Stomach (tissue), 9 donors: ENCODE data around the gene DOCK3. TPM values are rescaled to one million over a fixed set of nuclear protein-coding genes. Genes with fewer than 3 reads are reported as not detected.

Experiments used
- DNase-seq, 2 donors: peaks; one replicate each; pipeline versions ENCODE4 v3.0.0 to v3.0.0-alpha.2; 2013 to 2019
- H3K27ac ChIP-seq, 5 donors: fragments of 200-600 bp in 4 of 5; sonication (generic) in 4 of 5; one replicate each; pipeline ENCODE4 v1.5.1; 2013 to 2019; ENCODE audit warnings: mild to moderate bottlenecking in 1 of 5, moderate library complexity in 1 of 5
- H3K27me3 ChIP-seq, 3 donors: fragments of 200-600 bp; sonication (generic); one replicate each; pipeline ENCODE4 v1.5.1; 2017 to 2019; ENCODE audit warnings: mixed run types in 1 of 3
- H3K36me3 ChIP-seq, 4 donors: fragments of 200-600 bp; sonication (generic); 1 replicate in 3 of 4; 2 replicates in 1 of 4; pipeline ENCODE4 v1.5.1; 2016 to 2019
- H3K4me1 ChIP-seq, 4 donors: fragments of 200-600 bp; sonication (generic); one replicate each; pipeline ENCODE4 v1.5.1; 2016 to 2019
- H3K4me3 ChIP-seq, 4 donors: fragments of 200-600 bp; sonication (generic) in 3 of 4; one replicate each; pipeline ENCODE4 v1.5.1; 2016 to 2019; ENCODE audit warnings: mild to moderate bottlenecking in 1 of 4
- H3K9me3 ChIP-seq, 4 donors: fragments of 200-600 bp; sonication (generic); one replicate each; pipeline ENCODE4 v1.5.1; 2016 to 2019
- CTCF ChIP-seq, 7 experiments: fragments of 450-650 bp in 4 of 7; fragments of 200-600 bp in 3 of 7; sonication (generic) in 3 of 7; IDR thresholded peaks; one replicate each; pipeline ENCODE4 v1.5.1; 2016 to 2019; ENCODE audit warnings: antibody characterized with exemption in 7 of 7, control low read depth in 2 of 7, mild to moderate bottlenecking in 1 of 7
- EP300 ChIP-seq: sonication (generic); formaldehyde crosslinking; IDR thresholded peaks from one replicate; pipeline ENCODE4 v1.6.1; 2017; ENCODE audit warnings: antibody characterized with exemption
- POLR2A ChIP-seq, 4 donors: fragments of 450-650 bp; IDR thresholded peaks; one replicate each; pipeline ENCODE4 v1.6.1; 2016; ENCODE audit warnings: antibody characterized with exemption in 4 of 4, control low read depth in 2 of 4, mild to moderate bottlenecking in 1 of 4, moderate library complexity in 1 of 4
- POLR2AphosphoS5 ChIP-seq, 3 donors: sonication (generic); formaldehyde crosslinking; IDR thresholded peaks; one replicate each; pipeline ENCODE4 v1.6.1; 2016; ENCODE audit warnings: antibody characterized with exemption in 3 of 3
- WGBS, 5 donors: extraction: QIAGEN DNeasy Blood & Tissue Kit in 3 of 5; methylation state at CpG; one replicate each; pipeline versions ENCODE4 v1.1.5 to v1.1.7; 2013 to 2018; 5-methylcytosine and 5-hydroxymethylcytosine counted together
- intact Hi-C: fragments of 100-400 bp; cut with DNase I; formaldehyde crosslinking; loops from one replicate; pipeline ENCODE4 v1.15.1; 2023; ENCODE audit warnings: low total_unique reads
- polyA plus RNA-seq, 3 donors: library from polyadenylated mRNA; stranded (reverse); fragments of 200-250 nt; gene quantifications; one replicate each; pipeline ENCODE4 v1.2.3, GENCODE V29; 2013
- total RNA-seq, 5 donors: library from RNA; depleted of rRNA; stranded (reverse); fragments of >200 nt; gene quantifications; one replicate each; pipeline versions ENCODE4 v1.1.0 to v1.2.3, GENCODE V29; 2014 to 2016
- donor health status: healthy with polysubstance abuse.
- donor health status: Bipolar disorder and iron deficiency.
- donor health status: healthy.

The DOCK3 gene
- total and polyA plus RNA-seq, 8 donors: 0.06 to 2.3 (median 1.0) TPM; not detected in 2

- no peak for DNase-seq
- no peak overlapping the region for H3K27ac ChIP-seq
- TF ChIP-seq POLR2AphosphoS5 (IDR thresholded peaks at IDR 0.05): no peak
- H3K36me3 ChIP-seq: no peaks in the 10 kb centered on the region
- H3K4me3 ChIP-seq: no peak overlapping the region
- WGBS, 5 donors: 83 to 93% (median 90%) methylated on average over 5 to 6 of the region's 6 CpGs
- intact Hi-C loops: no loop called here
- no peaks in the 10 kb centered on the region for H3K4me1 ChIP-seq
- H3K9me3 ChIP-seq: no peaks in the 10 kb centered on the region
- H3K27me3 ChIP-seq: no peaks in the 10 kb centered on the region
Observed at GRCh38 chr3:50658416-50658815, 16.3 kb upstream of the DOCK3 start.

GRCh38 chr3:50658831-50659230 lies 15.9 kb upstream of the DOCK3 start:
- WGBS, 5 donors: 82 to 93% (median 92%) methylated on average over 3 of the region's 3 CpGs
- intact Hi-C loops: no loop called here
- DNase-seq: no peak

GRCh38 chr3:50660386-50660785 lies 14.3 kb upstream of the DOCK3 start:
- intact Hi-C loops: no loop called here
- 89 to 93% (median 92%) methylated on average over 7 to 10 of the region's 10 CpGs for WGBS, 5 donors
- DNase-seq: peak in 1 of 2 donors; percentile 14

More at GRCh38 chr3:50658831-50659230, 15.9 kb upstream of the DOCK3 start:
- H3K36me3 ChIP-seq: no peaks in the 10 kb centered on the region
- H3K4me3 ChIP-seq: no peak overlapping the region
- H3K27me3 ChIP-seq: no peaks in the 10 kb centered on the region
- TF ChIP-seq POLR2A (IDR thresholded peaks at IDR 0.05) (no peak), POLR2AphosphoS5 (IDR thresholded peaks at IDR 0.05) (no peak), EP300 (no peak), CTCF (IDR thresholded peaks at IDR 0.05) (no peak)
- H3K9me3 ChIP-seq: no peaks in the 10 kb centered on the region
- H3K27ac ChIP-seq: no peak overlapping the region
- no peaks in the 10 kb centered on the region for H3K4me1 ChIP-seq

GRCh38 chr3:50661321-50661837 lies 13.3 kb upstream of the DOCK3 start:
- Histone ChIP-seq H3K27ac (no peak overlapping the region), H3K4me3 (no peak overlapping the region), H3K27me3 (no peaks in the 10 kb centered on the region), H3K9me3 (no peaks in the 10 kb centered on the region), H3K4me1 (no peaks in the 10 kb centered on the region), H3K36me3 (no peaks in the 10 kb centered on the region)
- 45 to 80% (median 66%) methylated on average over 6 of the region's 6 CpGs for WGBS, 5 donors
- TF ChIP-seq POLR2A (IDR thresholded peaks at IDR 0.05) (no peak), EP300 (no peak), POLR2AphosphoS5 (IDR thresholded peaks at IDR 0.05) (no peak), CTCF (IDR thresholded peaks at IDR 0.05) (no peak)
- no peak for DNase-seq
- intact Hi-C loops: no loop called here

More at GRCh38 chr3:50660386-50660785, 14.3 kb upstream of the DOCK3 start:
- no peaks in the 10 kb centered on the region for H3K36me3 ChIP-seq
- no peaks in the 10 kb centered on the region for H3K27me3 ChIP-seq
- H3K4me3 ChIP-seq: no peak overlapping the region
- TF ChIP-seq CTCF (IDR thresholded peaks at IDR 0.05) (no peak), POLR2A (IDR thresholded peaks at IDR 0.05) (no peak), EP300 (no peak), POLR2AphosphoS5 (IDR thresholded peaks at IDR 0.05) (no peak)
- H3K4me1 ChIP-seq: no peaks in the 10 kb centered on the region
- H3K9me3 ChIP-seq: no peaks in the 10 kb centered on the region
- no peak overlapping the region for H3K27ac ChIP-seq

GRCh38 chr3:50662408-50662807 lies 12.3 kb upstream of the DOCK3 start:
- H3K4me1 ChIP-seq: no peaks in the 10 kb centered on the region
- no peaks in the 10 kb centered on the region for H3K9me3 ChIP-seq
- 26 to 55% (median 44%) methylated on average over 2 of the region's 2 CpGs for WGBS, 5 donors
- no peak for TF ChIP-seq POLR2A (IDR thresholded peaks at IDR 0.05)
- TF ChIP-seq POLR2AphosphoS5 (IDR thresholded peaks at IDR 0.05): no peak
- no peak for TF ChIP-seq CTCF (IDR thresholded peaks at IDR 0.05)
- no peak for TF ChIP-seq EP300
- H3K27ac ChIP-seq: no peak overlapping the region
- no peaks in the 10 kb centered on the region for H3K36me3 ChIP-seq
- intact Hi-C loops: no loop called here
- H3K4me3 ChIP-seq: no peak overlapping the region
- no peak for DNase-seq
- H3K27me3 ChIP-seq: no peaks in the 10 kb centered on the region
